ENCODE results near the gene NUPR2.

DNA sequence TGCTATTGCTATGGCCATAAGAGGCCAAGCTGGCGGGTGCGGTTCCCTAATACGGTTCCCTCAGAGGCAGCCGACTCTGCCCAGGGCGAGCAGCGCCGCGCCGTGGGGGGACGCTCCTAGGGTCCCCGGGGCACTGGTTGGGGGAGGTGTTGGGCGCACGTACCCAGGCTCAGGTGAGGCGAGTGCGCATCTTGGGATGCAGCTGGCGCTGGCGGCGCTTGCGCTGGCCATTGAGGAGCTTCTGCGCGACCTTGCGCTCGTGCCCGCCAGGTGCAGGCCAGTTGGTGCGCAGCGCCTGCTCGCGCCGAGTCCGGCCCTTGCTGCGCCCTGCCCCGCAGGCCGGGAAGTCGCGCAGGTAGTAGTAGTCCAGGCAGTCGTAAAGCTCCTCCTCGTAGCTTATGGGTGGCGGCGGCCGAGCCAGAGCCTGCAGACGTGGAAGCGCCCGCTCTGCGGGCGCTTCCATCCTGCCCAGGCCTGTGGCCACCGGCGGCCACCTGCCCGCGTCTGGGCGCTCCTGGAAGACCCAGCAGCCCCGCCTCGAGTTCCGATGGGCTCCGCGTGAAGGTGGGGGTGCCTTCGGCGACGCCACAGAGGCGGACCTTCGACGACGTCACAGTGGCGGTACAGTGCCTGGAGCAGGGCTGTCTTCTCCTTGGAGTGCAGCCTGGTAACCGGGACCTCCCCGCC is at the start of gene NUPR2:
- TF ChIP-seq TAF1 (conservative IDR thresholded peaks at IDR 0.05) = no peak
- no peak for TF ChIP-seq HNF4G (IDR thresholded peaks at IDR 0.05)
- TF ChIP-seq, protein P1, sequence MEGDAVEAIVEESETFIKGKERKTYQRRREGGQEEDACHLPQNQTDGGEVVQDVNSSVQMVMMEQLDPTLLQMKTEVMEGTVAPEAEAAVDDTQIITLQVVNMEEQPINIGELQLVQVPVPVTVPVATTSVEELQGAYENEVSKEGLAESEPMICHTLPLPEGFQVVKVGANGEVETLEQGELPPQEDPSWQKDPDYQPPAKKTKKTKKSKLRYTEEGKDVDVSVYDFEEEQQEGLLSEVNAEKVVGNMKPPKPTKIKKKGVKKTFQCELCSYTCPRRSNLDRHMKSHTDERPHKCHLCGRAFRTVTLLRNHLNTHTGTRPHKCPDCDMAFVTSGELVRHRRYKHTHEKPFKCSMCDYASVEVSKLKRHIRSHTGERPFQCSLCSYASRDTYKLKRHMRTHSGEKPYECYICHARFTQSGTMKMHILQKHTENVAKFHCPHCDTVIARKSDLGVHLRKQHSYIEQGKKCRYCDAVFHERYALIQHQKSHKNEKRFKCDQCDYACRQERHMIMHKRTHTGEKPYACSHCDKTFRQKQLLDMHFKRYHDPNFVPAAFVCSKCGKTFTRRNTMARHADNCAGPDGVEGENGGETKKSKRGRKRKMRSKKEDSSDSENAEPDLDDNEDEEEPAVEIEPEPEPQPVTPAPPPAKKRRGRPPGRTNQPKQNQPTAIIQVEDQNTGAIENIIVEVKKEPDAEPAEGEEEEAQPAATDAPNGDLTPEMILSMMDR (IDR thresholded peaks at IDR 0.05; ENCODE audit: low read depth, low read length, missing input control) = no peak

All from liver (tissue), 3 donors.